HFFc6 (cell line): Measurements from ENCODE around the gene TCEANC2. TPM values are rescaled to one million over a fixed set of nuclear protein-coding genes. Genes with fewer than 3 reads are reported as not detected.

Source experiments
- DNase-seq: peaks from one replicate; pipeline ENCODE4 v3.0.0-alpha.2; 2018
- H3K27ac Mint-ChIP-seq: 2 replicates; pipeline ENCODE4 v1.8.0; 2020; ENCODE audit warnings: mild to moderate bottlenecking, mixed read lengths
- H3K27me3 Mint-ChIP-seq: 2 replicates; pipeline ENCODE4 v1.8.0; 2021; ENCODE audit warnings: mild to moderate bottlenecking, moderate library complexity, mixed read lengths; ENCODE audit not compliant: insufficient read depth
- H3K36me3 Mint-ChIP-seq: 2 replicates; pipeline ENCODE4 v1.8.0; 2021; ENCODE audit warnings: low read depth, mixed read lengths
- H3K4me1 Mint-ChIP-seq: 2 replicates; pipeline ENCODE4 v1.8.0; 2020; ENCODE audit warnings: low read depth, mixed read lengths
- H3K4me3 Mint-ChIP-seq: 2 replicates; pipeline ENCODE4 v1.8.0; 2020; ENCODE audit warnings: mild to moderate bottlenecking, moderate library complexity, mixed read lengths
- H3K9me3 Mint-ChIP-seq: 2 replicates; pipeline ENCODE4 v1.8.0; 2020; ENCODE audit warnings: mild to moderate bottlenecking, mixed read lengths
- CTCF ChIP-seq: fragments of 200-600 bp; sonication (generic); IDR thresholded peaks from 2 replicates; pipeline ENCODE4 v1.5.0; 2021; ENCODE audit warnings: antibody characterized with exemption, mild to moderate bottlenecking
- total RNA-seq, 6 experiments: library from RNA; stranded (reverse); fragmentation: NEBNext Ultra II Directional; extraction: Animal tissue kit (Norgen Biotek cat#: 25700); gene quantifications; 2 replicates in 1 of 6; 3 replicates in 5 of 6; pipeline ENCODE4 v1.2.3, GENCODE V29; 2021

The TCEANC2 gene
- total RNA-seq, 6 experiments from 2014 or later: 4.2 to 5.5 (median 4.8) TPM

DNA sequence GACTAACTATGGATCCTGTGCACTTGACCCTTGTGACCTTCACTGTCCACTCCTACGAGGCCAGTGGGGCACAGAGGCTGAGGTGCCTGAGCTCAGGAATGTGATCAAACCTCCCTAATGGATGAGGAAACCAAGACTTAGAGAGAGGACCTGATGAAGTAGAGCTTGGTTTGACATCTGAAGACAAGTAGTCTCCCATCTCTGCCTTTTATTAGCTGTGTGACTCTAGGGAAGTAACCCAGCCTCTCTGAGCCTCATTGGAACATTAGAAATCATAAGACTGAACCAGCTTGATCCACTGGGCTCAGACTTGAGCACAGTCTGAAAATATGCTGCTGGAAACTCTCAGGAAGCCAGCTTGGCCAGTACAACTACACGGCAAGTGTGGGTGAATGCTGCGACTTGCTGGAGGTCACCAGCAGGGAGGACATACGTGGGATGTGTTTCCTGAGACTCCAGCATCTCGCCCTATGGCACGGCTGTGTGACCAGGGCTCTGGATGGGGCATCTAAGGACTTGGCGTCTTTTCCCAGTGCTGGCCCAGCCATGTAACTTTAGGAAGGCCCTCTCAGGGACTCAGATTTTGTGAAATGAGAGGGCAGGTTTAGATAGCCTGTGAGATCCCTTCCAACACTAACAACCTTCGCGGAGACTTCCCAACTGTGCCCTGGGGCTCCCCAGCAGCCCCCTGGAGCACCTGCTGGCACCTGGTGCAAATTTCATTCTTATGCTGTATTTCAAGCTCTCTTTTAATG is 88.9 kb downstream of the TCEANC2 start:
- Mint-ChIP-seq H3K36me3 (no peaks in the 10 kb centered on the region), H3K4me3 (no peak overlapping the region), H3K27ac (no peak overlapping the region), H3K4me1 (peaks cover 5% of the 10 kb centered on the region), H3K27me3 (peaks cover 7% of the 10 kb centered on the region), H3K9me3 (no peaks in the 10 kb centered on the region)
- no peak for DNase-seq
- TF ChIP-seq CTCF: no peak

- Mint-ChIP-seq H3K27me3 (peaks cover 7% of the 10 kb centered on the region), H3K36me3 (no peaks in the 10 kb centered on the region), H3K27ac (no peak overlapping the region), H3K4me1 (no peaks in the 10 kb centered on the region), H3K9me3 (no peaks in the 10 kb centered on the region), H3K4me3 (no peak overlapping the region)
- DNase-seq: no peak
- TF ChIP-seq CTCF: no peak
These were observed 91.0 kb downstream of the TCEANC2 start for GRCh38 chr1:54144366-54144765.

GRCh38 chr1:54149734-54150133 is 96.3 kb downstream of the TCEANC2 start:
- H3K27ac Mint-ChIP-seq: no peak overlapping the region
- H3K36me3 Mint-ChIP-seq: no peaks in the 10 kb centered on the region
- TF ChIP-seq CTCF: no peak
- H3K9me3 Mint-ChIP-seq: no peaks in the 10 kb centered on the region
- H3K4me3 Mint-ChIP-seq: no peak overlapping the region
- H3K27me3 Mint-ChIP-seq: peaks cover 2% of the 10 kb centered on the region; the same call in 1 of the 2 replicates
- no peak for DNase-seq
- peaks cover 12% of the 10 kb centered on the region for H3K4me1 Mint-ChIP-seq

GRCh38 chr1:54151013-54151412 is 97.6 kb downstream of the TCEANC2 start:
- H3K4me3 Mint-ChIP-seq: no peak overlapping the region
- no peak overlapping the region for H3K27ac Mint-ChIP-seq
- H3K9me3 Mint-ChIP-seq: no peaks in the 10 kb centered on the region
- H3K36me3 Mint-ChIP-seq: no peaks in the 10 kb centered on the region
- H3K27me3 Mint-ChIP-seq: peaks cover 2% of the 10 kb centered on the region; the same call in 1 of the 2 replicates
- DNase-seq: no peak
- no peak for TF ChIP-seq CTCF
- H3K4me1 Mint-ChIP-seq: peaks cover 12% of the 10 kb centered on the region

- Mint-ChIP-seq H3K36me3 (no peaks in the 10 kb centered on the region), H3K4me1 (peaks cover 12% of the 10 kb centered on the region), H3K27ac (no peak within 1 kb of the TSS), H3K9me3 (no peaks in the 10 kb centered on the region), H3K4me3 (peak within 1 kb of the TSS; percentile 23; the same call in 1 of the 2 replicates), H3K27me3 (peaks cover 2% of the 10 kb centered on the region; the same call in 1 of the 2 replicates)
- TF ChIP-seq CTCF: no peak
- no peak for DNase-seq
These were observed 99.3 kb downstream of the TCEANC2 start, which contains the start of gene CDCP2 for GRCh38 chr1:54152696-54153095. Gene CDCP2 (minus strand): TSS chr1:54153000. CDS start chr1:54152922, 78 bp downstream.
